DOHH2 (cell line): ENCODE data around the gene ZNF558.

Experiments
- EZH2phosphoT487 ChIP-seq: fragments of 200-600 bp; sonication (generic); IDR thresholded peaks from 2 replicates; pipeline ENCODE4 v1.6.1; 2017; ENCODE audit warnings: borderline replicate concordance, mild to moderate bottlenecking, antibody characterized with exemption, low read length, moderate library complexity, mixed read lengths
- TF ChIP-seq, protein P1 (sequence below): fragments of 200-600 bp; sonication (generic); IDR thresholded peaks from one replicate; pipeline ENCODE4 v1.5.1; 2014; ENCODE audit warnings: antibody characterized with exemption, mild to moderate bottlenecking, low read depth, low read length; ENCODE audit not compliant: poor library complexity, severe bottlenecking

DNA sequence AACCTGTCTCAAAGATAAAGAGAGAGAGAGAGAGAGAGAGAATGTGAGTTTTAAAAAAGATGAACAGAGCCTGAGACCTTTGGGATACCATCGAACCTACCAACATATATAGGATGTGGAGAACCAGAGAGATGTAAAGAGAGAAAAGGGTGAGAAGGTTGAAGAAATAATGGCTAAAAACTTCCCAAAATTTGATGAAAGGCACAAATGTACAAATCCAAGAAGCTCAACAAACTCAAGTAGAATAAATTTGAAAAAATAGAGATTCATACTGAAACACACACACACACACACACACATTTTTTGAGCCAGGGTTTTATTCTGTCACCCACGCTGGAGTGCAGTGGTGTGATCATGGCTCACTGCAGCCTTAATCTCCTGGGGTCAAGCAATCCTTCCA lies 16.3 kb downstream of the ZNF558 start:
- TF ChIP-seq, protein P1, sequence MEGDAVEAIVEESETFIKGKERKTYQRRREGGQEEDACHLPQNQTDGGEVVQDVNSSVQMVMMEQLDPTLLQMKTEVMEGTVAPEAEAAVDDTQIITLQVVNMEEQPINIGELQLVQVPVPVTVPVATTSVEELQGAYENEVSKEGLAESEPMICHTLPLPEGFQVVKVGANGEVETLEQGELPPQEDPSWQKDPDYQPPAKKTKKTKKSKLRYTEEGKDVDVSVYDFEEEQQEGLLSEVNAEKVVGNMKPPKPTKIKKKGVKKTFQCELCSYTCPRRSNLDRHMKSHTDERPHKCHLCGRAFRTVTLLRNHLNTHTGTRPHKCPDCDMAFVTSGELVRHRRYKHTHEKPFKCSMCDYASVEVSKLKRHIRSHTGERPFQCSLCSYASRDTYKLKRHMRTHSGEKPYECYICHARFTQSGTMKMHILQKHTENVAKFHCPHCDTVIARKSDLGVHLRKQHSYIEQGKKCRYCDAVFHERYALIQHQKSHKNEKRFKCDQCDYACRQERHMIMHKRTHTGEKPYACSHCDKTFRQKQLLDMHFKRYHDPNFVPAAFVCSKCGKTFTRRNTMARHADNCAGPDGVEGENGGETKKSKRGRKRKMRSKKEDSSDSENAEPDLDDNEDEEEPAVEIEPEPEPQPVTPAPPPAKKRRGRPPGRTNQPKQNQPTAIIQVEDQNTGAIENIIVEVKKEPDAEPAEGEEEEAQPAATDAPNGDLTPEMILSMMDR = no peak
- TF ChIP-seq EZH2phosphoT487 = no peak
